ENCODE results near the gene BLCAP.

The BLCAP gene

DNA sequence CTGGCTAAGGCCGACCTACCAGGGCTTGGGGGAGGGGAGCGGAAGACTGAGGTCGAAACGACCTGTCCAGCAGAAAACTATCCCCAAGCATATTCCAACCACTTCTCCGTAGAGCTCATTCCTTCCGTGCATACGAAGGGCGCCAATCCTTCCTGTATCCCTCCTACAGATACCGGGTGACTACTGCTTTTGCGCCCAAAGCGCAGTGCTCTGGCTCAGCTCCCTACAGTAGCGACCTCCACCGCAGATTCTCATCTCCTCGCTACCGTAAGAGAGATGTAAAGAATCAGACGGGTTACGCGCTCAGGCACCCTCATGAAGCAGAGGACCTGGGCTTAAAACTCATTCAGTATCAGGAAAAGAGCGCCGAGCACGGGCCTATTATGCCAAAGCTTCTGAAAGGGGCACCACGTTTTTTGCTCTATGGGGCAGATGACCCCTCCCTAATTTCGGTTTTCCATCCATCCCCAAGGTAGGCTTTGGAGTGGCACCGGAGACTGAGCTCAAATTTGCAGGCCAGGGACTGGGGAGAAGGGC is 7.2 kb downstream of the BLCAP start:
- TF ChIP-seq, protein P1, sequence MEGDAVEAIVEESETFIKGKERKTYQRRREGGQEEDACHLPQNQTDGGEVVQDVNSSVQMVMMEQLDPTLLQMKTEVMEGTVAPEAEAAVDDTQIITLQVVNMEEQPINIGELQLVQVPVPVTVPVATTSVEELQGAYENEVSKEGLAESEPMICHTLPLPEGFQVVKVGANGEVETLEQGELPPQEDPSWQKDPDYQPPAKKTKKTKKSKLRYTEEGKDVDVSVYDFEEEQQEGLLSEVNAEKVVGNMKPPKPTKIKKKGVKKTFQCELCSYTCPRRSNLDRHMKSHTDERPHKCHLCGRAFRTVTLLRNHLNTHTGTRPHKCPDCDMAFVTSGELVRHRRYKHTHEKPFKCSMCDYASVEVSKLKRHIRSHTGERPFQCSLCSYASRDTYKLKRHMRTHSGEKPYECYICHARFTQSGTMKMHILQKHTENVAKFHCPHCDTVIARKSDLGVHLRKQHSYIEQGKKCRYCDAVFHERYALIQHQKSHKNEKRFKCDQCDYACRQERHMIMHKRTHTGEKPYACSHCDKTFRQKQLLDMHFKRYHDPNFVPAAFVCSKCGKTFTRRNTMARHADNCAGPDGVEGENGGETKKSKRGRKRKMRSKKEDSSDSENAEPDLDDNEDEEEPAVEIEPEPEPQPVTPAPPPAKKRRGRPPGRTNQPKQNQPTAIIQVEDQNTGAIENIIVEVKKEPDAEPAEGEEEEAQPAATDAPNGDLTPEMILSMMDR (IDR thresholded peaks at IDR 0.05; ENCODE audit: insufficient read depth, low read length, poor library complexity, severe bottlenecking): no peak
- no peak overlapping the region for H3K4me3 ChIP-seq (replicated peaks; ENCODE audit: low read depth, low read length)
- no peak for DNase-seq (ENCODE audit: extremely low read depth, insufficient read length)
- H3K27me3 ChIP-seq (replicated peaks; ENCODE audit: control insufficient read depth, insufficient read depth, low read length): no peaks in the 10 kb centered on the region
- peaks cover 9% of the 10 kb centered on the region for H3K36me3 ChIP-seq (ENCODE audit: control insufficient read depth, insufficient read depth, low read length)

DNA sequence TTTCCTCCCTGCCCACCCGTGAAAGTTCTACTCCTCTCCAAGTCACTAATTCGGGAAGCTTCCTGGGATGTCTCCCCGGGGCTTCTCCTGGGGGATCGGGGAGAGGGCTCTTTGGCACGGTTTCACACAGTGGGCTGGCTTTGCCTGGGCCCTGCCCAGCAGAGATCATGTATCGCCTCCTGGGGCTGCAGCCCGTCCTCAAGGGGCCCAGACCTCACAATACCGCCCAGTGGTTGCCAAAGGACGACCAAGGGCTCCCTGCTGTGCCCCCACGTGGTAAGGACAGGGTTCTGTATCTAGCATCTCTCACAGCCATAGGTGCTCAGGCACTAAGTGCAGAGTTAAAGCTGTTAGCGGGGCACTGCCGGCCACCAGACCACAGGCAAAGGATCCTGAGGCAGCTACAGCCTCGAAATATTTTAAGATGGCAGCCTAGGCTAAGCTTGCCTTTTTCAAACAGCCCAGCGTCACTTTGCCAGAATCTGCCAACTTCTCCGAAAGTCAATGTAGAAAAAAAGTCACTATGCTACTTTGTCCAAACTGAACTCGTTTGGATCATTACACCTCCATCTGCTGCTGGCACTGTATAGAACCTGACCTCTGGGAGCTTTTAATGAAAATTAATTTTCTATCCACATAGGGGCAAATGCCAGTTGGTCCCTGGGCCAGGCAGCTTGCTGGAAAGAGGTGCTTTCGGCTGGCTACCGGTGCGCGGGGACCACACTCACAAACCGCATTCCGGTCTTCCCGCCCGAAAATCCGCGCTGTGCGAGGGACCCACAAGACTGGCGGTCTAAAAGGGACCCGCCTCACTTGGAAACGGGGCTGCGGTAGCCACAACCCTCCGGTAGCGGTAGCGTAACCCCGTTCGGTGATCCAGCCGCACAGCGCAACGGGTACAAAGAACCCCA is 7.9 kb downstream of the BLCAP start:
- peaks cover 10% of the 10 kb centered on the region for H3K36me3 ChIP-seq (ENCODE audit: control insufficient read depth, insufficient read depth, low read length)
- TF ChIP-seq, protein P1 (IDR thresholded peaks at IDR 0.05; ENCODE audit: insufficient read depth, low read length, poor library complexity, severe bottlenecking): no peak
- no peak for DNase-seq (ENCODE audit: extremely low read depth, insufficient read length)
- H3K4me3 ChIP-seq (replicated peaks; ENCODE audit: low read depth, low read length): no peak overlapping the region
- no peaks in the 10 kb centered on the region for H3K27me3 ChIP-seq (replicated peaks; ENCODE audit: control insufficient read depth, insufficient read depth, low read length)

DNA sequence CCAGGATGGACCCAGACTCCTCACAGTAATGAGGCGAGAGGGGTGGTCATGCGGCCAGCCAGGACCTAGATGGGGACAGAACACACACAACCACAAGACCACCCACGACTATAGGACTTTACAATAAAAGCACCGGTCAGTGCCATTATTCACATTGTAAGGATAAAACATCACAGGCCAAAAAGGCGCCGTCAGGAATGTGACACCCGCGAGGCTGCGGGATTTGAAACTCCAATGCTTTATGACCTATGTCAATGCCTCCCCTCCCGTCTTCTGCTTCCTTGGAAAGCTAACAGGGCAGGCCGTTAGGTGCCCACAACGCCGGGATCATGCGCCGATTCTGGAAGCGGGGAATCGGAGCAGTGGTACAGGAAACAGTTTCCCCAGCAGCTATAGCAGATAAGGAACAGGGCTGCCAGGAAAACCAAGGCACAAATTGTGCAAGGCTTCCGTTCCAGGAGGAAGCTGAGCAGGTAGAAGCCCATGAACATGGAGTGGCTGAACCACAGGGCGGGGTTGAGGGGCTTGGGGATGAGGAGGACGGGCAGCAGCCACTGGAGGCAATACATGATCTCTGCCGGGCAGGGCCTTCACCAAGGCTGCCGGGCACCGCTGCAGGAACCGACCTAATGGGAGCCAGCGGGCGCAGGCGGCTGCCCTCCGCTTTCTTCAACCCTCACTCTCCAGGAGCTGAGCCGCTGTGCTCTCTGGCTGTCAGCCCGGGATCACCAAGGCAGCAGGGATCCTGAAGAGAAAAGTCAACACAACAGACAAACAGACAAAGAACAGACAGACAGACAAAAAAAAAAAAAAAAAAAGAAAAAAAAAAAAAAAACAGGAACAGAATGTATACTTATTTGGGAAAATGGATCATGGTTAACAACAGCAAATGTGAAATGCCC is 8.8 kb downstream of the BLCAP start:
- Histone ChIP-seq H3K36me3 (ENCODE audit: control insufficient read depth, insufficient read depth, low read length) (peaks cover 15% of the 10 kb centered on the region), H3K27me3 (replicated peaks; ENCODE audit: control insufficient read depth, insufficient read depth, low read length) (no peaks in the 10 kb centered on the region), H3K4me3 (replicated peaks; ENCODE audit: low read depth, low read length) (no peak overlapping the region)
- TF ChIP-seq, protein P1 (IDR thresholded peaks at IDR 0.05; ENCODE audit: insufficient read depth, low read length, poor library complexity, severe bottlenecking): no peak
- no peak for DNase-seq (ENCODE audit: extremely low read depth, insufficient read length)

DNA sequence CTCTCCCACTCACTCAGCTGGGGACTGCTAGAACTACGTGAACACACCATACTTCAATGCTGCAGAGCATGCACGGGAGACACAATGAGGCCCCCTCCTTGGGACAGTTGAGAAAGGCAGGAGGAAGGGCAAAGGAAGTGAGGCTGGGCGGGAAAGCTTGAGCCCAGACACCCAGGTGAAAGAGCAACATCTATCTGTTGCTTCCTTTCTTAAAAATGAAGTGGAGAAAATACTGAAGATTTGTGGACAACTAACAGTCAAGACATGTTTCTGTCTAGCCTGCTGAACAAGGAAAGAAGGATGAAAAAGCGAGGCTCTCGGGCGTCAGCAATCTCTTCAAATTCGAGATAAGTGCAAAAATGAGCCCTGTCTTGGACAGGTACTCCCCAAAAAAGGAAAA is 9.6 kb downstream of the BLCAP start:
- peaks cover 15% of the 10 kb centered on the region for H3K36me3 ChIP-seq (ENCODE audit: control insufficient read depth, insufficient read depth, low read length)
- TF ChIP-seq, protein P1 (IDR thresholded peaks at IDR 0.05; ENCODE audit: insufficient read depth, low read length, poor library complexity, severe bottlenecking): no peak
- H3K27me3 ChIP-seq (replicated peaks; ENCODE audit: control insufficient read depth, insufficient read depth, low read length): no peaks in the 10 kb centered on the region
- no peak overlapping the region for H3K4me3 ChIP-seq (replicated peaks; ENCODE audit: low read depth, low read length)
- DNase-seq (ENCODE audit: extremely low read depth, insufficient read length): no peak

DNA sequence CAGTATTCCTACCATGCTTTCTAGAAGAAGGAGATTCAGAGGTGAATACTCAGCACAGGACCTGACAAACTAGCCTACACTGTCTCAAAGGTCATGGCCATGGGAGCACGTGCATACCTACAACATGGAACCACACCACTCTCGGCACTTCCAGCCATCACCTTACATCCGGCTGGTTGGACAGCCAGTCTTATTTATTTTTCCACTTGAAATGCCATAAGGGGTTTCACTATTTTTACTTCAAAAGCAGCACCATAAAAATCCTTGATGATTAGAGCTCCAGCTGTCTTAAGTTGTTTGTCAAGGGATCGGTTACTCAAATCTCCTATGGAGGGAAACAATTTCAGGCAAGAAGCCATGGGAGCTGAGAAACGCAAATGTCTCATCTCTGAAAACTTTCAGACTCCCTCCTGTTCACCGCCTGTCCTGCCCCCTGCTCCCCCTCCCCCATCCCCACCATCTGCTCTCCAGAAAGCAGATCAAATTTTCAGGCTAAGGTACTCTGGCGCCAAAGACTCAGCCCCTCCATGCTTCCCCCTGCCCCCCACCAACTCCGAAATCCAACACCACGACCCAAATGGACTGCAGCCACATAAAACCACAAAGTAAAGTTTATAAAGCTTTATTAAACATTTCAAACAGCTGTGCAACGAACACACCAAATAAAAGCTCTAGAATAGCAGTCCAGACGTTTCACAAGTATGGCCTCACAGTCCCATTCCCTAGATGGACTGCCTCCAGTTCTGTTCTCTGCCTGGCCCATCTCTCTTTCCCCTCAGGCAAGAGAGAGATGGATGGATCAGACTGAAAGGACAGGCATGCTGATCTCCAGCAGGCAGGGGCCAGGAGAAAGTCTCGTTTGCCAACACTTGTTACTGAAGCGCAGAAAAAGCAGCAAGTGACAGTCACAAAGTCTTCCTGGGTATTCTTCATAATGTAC is 10.6 kb downstream of the BLCAP start:
- DNase-seq (ENCODE audit: extremely low read depth, insufficient read length): no peak
- TF ChIP-seq, protein P1 (IDR thresholded peaks at IDR 0.05; ENCODE audit: insufficient read depth, low read length, poor library complexity, severe bottlenecking): no peak
- H3K4me3 ChIP-seq (replicated peaks; ENCODE audit: low read depth, low read length): no peak overlapping the region
- no peaks in the 10 kb centered on the region for H3K27me3 ChIP-seq (replicated peaks; ENCODE audit: control insufficient read depth, insufficient read depth, low read length)
- H3K36me3 ChIP-seq (ENCODE audit: control insufficient read depth, insufficient read depth, low read length): peaks cover 17% of the 10 kb centered on the region

All from GM06990 (cell line).